ENCODE measurements around the gene RCHY1. TPM values are rescaled to one million over a fixed set of nuclear protein-coding genes. Genes with fewer than 3 reads are reported as not detected.

Gene RCHY1
- total RNA-seq, 4 donors from 2014 or later: 14.0 to 18.7 (median 15.8) TPM

DNA sequence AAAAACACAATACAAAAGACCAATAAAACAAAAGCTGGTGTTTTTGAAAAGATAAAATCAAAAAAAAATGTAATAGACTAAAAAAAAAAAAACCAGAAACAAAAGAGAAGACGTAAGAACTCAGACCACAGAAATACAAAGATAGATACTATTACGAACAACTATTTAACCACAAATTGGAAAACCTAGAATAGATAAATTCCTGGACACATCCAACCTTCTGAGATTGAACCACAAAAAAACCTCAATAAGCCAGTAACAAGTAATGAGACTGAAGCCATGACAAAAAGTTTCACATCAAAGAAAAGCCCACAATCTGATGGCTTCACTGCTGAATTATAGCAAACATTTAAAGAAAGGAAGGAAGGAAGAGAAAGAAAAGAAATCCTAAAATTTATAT is 16.2 kb downstream of the RCHY1 start:
- no peak for DNase-seq
- H3K27ac ChIP-seq: no peak overlapping the region
- ATAC-seq: no peak
- no peak overlapping the region for H3K4me3 ChIP-seq
- TF ChIP-seq, protein P1, sequence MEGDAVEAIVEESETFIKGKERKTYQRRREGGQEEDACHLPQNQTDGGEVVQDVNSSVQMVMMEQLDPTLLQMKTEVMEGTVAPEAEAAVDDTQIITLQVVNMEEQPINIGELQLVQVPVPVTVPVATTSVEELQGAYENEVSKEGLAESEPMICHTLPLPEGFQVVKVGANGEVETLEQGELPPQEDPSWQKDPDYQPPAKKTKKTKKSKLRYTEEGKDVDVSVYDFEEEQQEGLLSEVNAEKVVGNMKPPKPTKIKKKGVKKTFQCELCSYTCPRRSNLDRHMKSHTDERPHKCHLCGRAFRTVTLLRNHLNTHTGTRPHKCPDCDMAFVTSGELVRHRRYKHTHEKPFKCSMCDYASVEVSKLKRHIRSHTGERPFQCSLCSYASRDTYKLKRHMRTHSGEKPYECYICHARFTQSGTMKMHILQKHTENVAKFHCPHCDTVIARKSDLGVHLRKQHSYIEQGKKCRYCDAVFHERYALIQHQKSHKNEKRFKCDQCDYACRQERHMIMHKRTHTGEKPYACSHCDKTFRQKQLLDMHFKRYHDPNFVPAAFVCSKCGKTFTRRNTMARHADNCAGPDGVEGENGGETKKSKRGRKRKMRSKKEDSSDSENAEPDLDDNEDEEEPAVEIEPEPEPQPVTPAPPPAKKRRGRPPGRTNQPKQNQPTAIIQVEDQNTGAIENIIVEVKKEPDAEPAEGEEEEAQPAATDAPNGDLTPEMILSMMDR (IDR thresholded peaks at IDR 0.05 in 4 of 5, conservative IDR thresholded peaks at IDR 0.05 in 1 of 5): no peak
- no peak for TF ChIP-seq POLR2A (IDR thresholded peaks at IDR 0.05)
- peaks cover 0 to 26% of the 10 kb centered on the region in 2 donors for H3K36me3 ChIP-seq
- intact Hi-C loops (cut with DNase I; ENCODE audit: low total_unique reads) (no loop called here), in situ Hi-C loops (cut with MboI; ENCODE audit: low sequenced_read_pairs in 4 of 4) (loop anchor here in 3 of 4 donors (25.0 kb wide), 1 partner anchor 561 kb away; the partner anchor contains the start of gene PARM1 (in 3 of the 3))
- no peaks in the 10 kb centered on the region for H3K4me1 ChIP-seq
- no peaks in the 10 kb centered on the region for H3K9me3 ChIP-seq
- H3K27me3 ChIP-seq: no peaks in the 10 kb centered on the region

DNA sequence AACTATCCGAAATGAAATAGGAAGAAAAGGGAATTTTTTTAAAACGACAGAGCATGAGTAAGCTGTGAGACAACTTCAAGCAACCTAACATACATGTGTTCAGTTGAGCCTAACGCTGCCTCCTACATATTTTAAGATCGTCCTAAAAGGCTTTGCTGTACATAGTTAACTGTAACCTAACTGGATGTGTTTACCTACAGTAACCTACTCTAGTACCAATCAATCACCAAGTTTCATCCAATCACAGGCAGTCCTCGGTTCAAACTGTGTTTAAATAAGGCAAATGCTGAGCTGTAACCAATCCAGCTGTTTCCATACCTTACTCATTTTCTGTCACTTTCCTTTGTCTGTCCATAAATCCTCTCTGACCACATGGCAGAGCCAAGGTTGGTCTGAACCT is 17.1 kb downstream of the RCHY1 start:
- Histone ChIP-seq H3K27ac (no peak overlapping the region), H3K27me3 (no peaks in the 10 kb centered on the region), H3K9me3 (no peaks in the 10 kb centered on the region), H3K4me1 (no peaks in the 10 kb centered on the region), H3K36me3 (peaks cover 0 to 33% of the 10 kb centered on the region in 2 donors), H3K4me3 (no peak overlapping the region)
- ATAC-seq (no peak), DNase-seq (no peak)
- TF ChIP-seq POLR2A (IDR thresholded peaks at IDR 0.05): no peak
- TF ChIP-seq, protein P1 (IDR thresholded peaks at IDR 0.05 in 4 of 5, conservative IDR thresholded peaks at IDR 0.05 in 1 of 5): no peak
- intact Hi-C loops (cut with DNase I; ENCODE audit: low total_unique reads): no loop called here
- in situ Hi-C loops (cut with MboI; ENCODE audit: low sequenced_read_pairs in 4 of 4): loop anchor here in 3 of 4 donors (25.0 kb wide), 1 partner anchor 560 kb away; the partner anchor contains the start of gene PARM1 (in 3 of the 3)

DNA sequence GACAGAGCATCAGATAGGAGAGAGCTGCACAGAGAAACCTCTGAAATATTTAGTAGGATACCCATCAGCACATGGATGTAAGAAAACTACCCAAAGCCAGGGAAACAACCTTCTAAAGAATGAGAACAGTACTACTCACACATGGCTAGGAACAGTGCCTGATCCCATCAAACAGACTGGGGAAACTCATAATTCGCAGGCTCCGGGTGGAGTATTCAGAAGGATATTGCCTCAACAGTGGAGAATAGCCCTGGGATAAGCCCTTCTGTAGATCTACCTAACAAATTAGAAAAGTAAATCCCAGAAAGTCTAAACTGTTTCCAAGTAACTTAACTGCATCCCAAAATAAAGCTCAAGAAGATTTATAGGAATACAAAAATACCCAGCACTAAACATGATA is 17.8 kb downstream of the RCHY1 start:
- Histone ChIP-seq H3K9me3 (no peaks in the 10 kb centered on the region), H3K4me3 (no peak overlapping the region), H3K36me3 (peaks cover 0 to 40% of the 10 kb centered on the region in 2 donors), H3K27me3 (no peaks in the 10 kb centered on the region), H3K4me1 (no peaks in the 10 kb centered on the region), H3K27ac (no peak overlapping the region)
- DNase-seq: no peak
- no peak for TF ChIP-seq POLR2A (IDR thresholded peaks at IDR 0.05)
- TF ChIP-seq, protein P1 (IDR thresholded peaks at IDR 0.05 in 4 of 5, conservative IDR thresholded peaks at IDR 0.05 in 1 of 5): no peak
- in situ Hi-C loops (cut with MboI; ENCODE audit: low sequenced_read_pairs in 4 of 4): loop anchor here in 3 of 4 donors (25.0 kb wide), 1 partner anchor 559 kb away; the partner anchor contains the start of gene PARM1 (in 3 of the 3)
- intact Hi-C loops (cut with DNase I; ENCODE audit: low total_unique reads): no loop called here
- no peak for ATAC-seq

DNA sequence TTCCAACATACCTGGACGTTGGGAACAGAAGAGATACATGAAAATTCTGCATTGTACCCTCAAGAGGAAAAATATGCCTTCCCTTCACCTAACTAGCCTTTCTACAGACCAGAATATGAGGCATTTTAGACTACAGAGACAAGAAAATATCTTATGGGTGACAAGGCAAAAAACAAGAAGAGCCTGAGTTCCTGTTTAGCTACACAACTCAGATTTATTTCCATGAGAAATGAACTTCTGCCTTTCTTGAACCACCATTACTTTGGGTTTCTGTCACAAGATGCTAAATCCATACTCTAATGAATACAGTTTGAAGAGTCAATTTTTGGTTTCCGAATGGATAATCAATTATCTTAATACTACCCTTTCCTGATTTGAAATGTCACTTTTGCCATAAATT is 18.7 kb downstream of the RCHY1 start:
- Histone ChIP-seq H3K36me3 (peaks cover 0 to 48% of the 10 kb centered on the region in 2 donors), H3K9me3 (no peaks in the 10 kb centered on the region), H3K4me1 (no peaks in the 10 kb centered on the region), H3K27ac (no peak overlapping the region), H3K27me3 (no peaks in the 10 kb centered on the region), H3K4me3 (no peak overlapping the region)
- intact Hi-C loops (cut with DNase I; ENCODE audit: low total_unique reads) (no loop called here), in situ Hi-C loops (cut with MboI; ENCODE audit: low sequenced_read_pairs in 4 of 4) (loop anchor here in 3 of 4 donors (25.0 kb wide), 1 partner anchor 558 kb away; the partner anchor contains the start of gene PARM1 (in 3 of the 3))
- DNase-seq (no peak), ATAC-seq (no peak)
- no peak for TF ChIP-seq POLR2A (IDR thresholded peaks at IDR 0.05)
- TF ChIP-seq, protein P1 (IDR thresholded peaks at IDR 0.05 in 4 of 5, conservative IDR thresholded peaks at IDR 0.05 in 1 of 5): no peak
